Activated effector memory CD4-positive, alpha-beta T cell treated with Interleukin-2 at 50 U/mL for 16 hours (primary cell): Measurements from ENCODE around the gene KANSL3.
A peak's percentile ranks its signal among the peaks of the same experiment; 100 is the strongest.
"Not testable (repeated sequence)": the region's sequence is repeated elsewhere in the genome, so short reads cannot be mapped to it uniquely, and the experiment has no call there.

Experiments
- DNase-seq: peaks from one replicate; pipeline ENCODE4 v3.0.0-alpha.2; 2020

Gene KANSL3

DNA sequence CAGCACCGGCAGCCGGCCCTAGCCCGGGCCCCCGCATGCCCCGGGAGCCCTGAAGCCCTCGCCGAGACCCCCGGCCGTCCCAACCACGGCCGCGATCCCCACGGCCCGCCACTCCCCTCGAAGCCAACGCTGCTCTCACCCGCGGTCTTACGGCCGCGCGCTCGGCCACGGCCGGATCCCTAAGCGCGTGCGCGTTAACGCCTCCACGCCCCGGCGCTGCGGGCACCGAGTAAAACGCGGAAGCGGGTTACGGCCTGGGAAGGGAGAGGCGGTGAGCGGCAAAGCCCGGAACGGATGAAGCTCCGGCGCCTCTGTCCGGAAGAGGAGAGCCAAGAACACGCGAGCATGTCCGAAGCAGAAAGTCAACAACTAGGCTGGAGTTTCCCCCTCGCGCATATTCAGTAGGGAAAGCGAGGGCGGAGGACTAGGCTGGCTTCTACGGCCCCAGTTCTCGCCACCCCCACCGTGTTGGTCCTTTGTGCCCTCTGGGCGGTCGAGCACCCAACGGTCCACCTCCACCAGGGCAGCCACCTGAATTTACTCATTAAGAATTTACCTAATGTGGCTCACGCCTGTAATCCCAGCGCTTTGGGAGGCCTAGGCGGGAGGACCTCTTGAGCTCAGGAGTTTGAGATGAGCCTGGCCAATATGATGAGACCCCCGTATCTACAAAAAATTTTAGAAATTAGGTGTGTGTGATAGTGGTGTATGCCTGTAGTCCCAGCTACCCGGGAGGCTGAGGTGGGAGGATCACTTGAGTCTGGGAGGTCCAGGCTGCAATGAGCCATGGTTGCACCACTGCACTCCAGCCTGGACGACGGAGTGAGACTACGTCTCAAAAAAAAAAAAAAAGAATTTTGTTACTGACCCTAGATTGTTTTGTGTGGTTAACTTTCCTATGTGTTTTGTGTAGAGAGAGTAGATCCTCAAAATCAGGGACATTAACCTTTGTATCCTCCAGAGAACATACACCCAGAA, at the start of gene KANSL3:
KANSL3 (minus strand) TSS at position 169 of the 978 bp plus-strand sequence. CDS start 1,177 bp downstream, outside the sequence.
- DNase-seq: peak; percentile 85

DNA sequence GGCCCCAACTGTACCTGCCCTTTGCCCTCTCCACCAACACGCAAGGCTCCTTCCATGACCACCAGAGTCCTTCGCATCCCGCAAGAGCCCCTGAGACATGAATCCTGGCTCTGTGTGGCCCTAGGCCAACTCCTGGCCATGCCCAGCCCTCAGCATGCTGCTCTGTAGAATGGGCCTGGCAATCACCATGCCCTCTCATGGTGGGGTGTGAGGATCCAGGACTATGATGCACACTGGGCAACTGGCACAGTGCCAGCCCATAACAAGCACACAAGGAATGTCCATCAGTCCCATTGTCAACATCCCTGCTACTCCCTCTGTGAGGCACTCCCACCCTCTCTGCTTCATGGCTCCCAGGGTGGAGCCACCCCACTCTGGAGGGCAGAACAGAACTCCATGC, 49.2 kb upstream of the KANSL3 start:
- no peak for DNase-seq

GRCh38 chr2:96685577-96686459, 47.7 kb upstream of the KANSL3 start:
- DNase-seq: no peak

DNA sequence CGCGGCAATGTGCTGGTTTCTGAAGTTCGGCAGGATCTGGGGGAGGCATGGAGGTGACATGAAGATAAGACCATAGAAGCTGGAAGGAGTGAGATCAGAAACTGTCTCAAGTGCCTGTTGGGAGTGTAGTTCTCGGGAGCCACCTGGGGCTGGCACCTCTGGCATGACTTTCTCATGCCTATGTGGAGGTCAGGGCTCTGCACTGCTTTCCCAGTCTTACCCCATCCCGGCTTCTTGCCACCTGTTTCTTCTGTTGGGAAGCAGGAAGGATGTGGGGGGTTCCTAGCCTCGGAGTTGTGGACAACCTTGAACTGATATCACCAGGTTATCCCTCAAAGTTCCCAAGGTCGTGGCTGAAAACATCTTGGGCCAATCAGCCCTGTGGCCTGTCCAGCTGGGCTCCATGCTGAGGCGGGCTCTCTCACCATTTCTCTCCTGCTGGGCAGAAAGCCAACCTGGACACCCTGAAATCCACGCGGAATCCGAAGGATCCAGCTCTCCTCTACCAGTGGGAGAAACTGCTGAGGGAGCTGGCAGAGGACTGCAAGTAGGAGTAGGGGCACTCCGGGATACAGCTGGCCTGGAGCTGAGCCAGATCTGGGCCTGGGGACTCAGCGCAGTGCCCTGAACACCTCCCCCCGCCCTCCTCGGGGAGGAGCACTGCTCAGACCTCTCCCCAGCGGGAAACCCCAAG, 46.9 kb upstream of the KANSL3 start:
- no peak for DNase-seq

DNA sequence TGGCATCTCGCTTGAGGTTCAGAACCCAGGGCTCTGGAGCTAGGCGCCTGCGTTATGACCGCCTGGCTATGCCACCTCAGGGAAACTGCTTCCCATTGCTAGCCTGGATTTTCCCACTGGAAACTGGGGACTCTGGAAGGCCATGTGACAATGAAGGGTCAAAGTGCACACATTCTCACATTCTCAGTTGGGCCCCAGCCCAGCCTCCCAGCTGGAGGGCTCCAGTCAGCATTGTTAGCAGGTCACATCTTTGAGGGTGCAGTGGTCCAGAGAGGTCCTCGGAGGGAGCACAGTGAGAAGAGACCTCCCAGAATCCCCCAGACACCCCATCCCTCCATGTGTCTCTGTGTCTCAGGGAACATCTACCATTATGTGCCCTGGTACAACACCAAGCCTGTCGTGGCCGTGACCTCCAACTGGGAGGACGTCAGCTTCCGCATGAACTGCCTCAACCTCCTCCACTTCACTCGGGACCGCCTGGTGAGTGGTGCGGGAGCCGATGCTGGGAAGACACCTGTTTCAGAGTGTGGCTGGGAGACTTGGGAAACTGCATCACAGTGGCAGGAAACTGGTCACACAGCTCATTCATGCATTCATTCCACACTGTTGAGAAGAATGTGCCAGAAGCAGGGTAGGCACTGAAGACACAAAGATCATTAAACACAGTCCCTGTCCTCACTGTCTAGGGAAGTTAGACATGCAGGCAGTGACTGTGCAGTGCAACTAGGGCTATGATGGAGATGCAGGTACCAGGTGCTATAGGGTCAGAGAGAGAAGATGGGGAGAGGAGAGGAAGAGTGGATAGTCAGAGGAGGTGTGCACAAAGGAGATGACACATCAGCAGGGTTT, 46.1 kb upstream of the KANSL3 start:
- no peak for DNase-seq

GRCh38 chr2:96683307-96683706, 45.2 kb upstream of the KANSL3 start:
- no peak for DNase-seq

DNA sequence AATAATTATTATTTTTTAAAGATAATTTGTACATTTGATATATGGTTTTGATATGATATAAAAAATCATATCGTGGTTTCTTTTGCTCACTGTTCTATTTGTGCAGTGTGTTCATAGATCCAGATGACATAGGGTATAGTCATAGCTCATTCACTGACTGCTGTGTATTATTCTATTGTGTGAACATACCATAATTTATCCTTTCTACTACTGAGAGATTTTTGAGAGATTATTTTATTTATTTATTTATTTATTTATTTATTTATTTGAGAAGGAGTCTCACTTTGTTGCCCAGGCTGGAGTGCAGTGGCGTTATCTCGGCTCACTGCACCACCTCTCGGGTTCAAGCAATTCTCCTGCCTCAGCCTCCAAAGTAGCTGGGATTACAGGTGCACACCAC, 43.4 kb upstream of the KANSL3 start:
- no peak for DNase-seq

- DNase-seq: no peak
Measured at GRCh38 chr2:96680561-96681141, 42.5 kb upstream of the KANSL3 start.

DNA sequence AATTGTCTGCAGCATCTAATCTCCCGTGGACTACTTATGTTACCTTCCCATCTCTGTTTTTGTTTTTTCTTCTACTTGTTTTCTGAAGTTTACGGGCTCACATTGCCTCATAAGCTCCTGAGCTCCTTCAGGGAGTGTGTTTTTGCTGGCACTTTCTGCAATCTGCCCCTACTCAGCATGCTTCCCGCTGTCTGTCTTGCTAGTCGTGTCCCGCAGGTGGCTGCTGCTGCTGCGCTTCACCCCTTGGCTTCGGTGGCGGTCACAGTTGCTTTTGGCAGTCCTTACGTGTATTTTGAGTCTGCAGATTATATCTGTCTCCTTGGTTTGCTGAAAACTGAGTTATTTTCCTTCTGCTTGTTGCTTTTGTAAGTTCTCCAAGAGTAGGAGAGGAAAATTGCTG, 41.7 kb upstream of the KANSL3 start:
- DNase-seq: no peak

GRCh38 chr2:96669539-96670215, 31.6 kb upstream of the KANSL3 start:
- DNase-seq: no peak

DNA sequence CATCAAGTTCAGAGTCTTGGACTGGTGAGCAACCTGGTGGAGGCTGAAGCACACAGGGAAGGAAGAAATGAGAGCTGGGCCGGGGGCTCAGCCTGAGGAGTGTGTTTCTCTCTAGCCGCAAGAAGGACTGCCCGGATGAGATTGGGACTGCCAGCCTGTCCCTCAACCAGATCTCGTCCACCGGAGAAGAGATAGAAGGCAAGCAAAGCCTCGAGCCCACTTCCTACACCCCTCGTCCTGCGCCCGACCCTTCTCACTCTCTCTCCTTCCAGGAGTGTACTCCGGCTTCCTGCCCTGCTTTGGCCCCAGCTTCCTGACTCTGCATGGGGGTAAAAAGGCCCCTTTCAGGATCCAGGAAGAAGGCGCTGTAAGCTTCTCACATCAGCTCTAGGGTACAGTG, 30.7 kb upstream of the KANSL3 start:
- DNase-seq: no peak

DNA sequence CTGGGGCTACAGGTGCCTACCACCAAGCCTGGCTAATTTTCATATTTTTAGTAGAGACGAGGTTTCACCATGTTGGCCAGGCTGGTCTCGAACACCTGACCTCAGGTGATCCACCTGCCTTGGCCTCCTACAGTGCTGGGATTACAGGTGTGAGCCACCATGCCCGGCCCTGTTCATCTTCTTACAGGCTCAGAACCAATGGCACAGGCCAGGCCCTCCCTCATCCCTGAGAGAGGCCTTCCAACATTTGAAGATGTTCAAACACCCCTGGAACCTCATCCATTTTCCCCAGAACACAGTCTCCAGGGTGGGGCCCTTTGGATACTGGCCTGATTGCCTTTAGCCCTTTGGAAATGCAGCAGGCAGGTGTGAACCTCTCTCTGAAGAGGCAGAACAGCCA, 27.6 kb upstream of the KANSL3 start:
- not testable (repeated sequence) for DNase-seq

GRCh38 chr2:96665083-96665569, 27.0 kb upstream of the KANSL3 start:
- no peak for DNase-seq

GRCh38 chr2:96664366-96664925, 26.3 kb upstream of the KANSL3 start:
- no peak for DNase-seq

DNA sequence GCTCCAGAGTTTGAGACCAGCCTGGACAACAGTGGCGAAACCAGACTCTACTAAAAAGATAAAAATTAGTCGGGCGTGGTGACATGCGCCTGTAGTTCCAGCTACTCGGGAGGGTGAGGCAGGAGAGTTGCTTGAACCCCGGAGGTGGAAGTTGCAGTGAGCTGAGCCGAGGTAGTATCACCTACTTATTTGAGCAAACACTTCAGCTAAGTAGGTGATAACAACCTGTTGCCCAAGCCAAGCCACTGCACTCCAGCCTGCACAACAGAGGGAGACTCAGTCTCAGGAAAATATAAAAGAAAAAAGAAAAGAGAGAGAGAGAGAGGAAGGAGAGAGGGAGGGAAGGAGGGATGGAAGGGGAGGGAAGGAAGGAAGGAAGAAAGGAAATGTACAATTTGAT, 25.7 kb upstream of the KANSL3 start:
- DNase-seq: no peak

GRCh38 chr2:96663177-96663576, 25.1 kb upstream of the KANSL3 start:
- DNase-seq: no peak

DNA sequence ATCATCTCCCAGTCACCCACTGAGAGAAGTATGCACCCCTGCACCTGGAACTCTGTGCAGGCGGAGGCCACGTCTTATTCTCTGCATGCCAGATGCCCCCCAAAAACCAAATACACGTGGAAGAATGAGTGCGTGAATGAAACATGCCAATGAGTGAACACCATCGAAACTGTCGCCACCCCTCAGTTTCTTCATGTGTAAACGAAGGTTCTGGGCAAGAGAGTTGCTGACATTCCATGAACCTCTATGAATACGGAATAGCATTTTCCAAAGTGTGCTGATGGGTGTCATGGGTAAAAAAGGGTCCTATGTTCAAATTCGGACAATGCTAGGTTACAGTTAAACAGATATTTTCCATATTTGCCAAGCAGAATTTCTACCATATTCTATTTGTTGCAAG, 24.2 kb upstream of the KANSL3 start:
- no peak for DNase-seq

GRCh38 chr2:96661324-96661723, 23.2 kb upstream of the KANSL3 start:
- no peak for DNase-seq

GRCh38 chr2:96656540-96656939, 18.4 kb upstream of the KANSL3 start:
- no peak for DNase-seq

DNA sequence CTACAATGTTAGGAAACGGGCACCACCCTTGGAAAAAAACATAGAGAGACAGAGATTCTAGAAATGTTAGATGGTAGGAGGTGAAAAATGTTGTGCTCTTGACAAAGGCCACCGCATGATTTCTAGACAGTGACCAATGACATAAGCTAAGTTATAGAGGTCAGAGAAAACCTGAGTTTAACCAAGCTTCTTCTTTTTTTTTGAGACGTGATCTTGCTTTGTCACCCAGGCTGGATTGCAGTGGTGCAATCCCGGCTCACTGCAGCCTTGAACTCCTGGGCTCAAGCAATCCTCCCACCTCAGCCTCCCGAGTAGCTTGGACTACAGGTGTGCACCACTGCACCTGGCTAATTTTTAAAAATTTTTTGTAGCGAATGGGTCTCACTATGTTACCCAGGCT, 17.4 kb upstream of the KANSL3 start:
- DNase-seq: no peak

- not testable (repeated sequence) for DNase-seq
Measured at GRCh38 chr2:96654791-96655190, 16.7 kb upstream of the KANSL3 start.
